K562 (cell line): ENCODE results near the gene PIK3CA. TPM values are rescaled to one million over a fixed set of nuclear protein-coding genes. Genes with fewer than 3 reads are reported as not detected.

Source experiments
- AFF1 ChIP-seq, 2 experiments: fragments of 450-650 bp; IDR thresholded peaks; 2 replicates each; pipeline ENCODE4 v1.6.1; 2018; ENCODE audit warnings: mild to moderate bottlenecking in 2 of 2, low read depth in 1 of 2; ENCODE audit not compliant: partially characterized antibody in 2 of 2
- BACH1 ChIP-seq: fragments of 200-800 bp; sonication (Bioruptor generic); IDR thresholded peaks from 2 replicates; pipeline ENCODE4 v1.6.1; 2016; ENCODE audit warnings: missing genetic modification characterization, missing compliant biosample characterization
- CBX5 ChIP-seq: IDR thresholded peaks from 2 replicates; pipeline ENCODE4 v1.6.1; 2014; ENCODE audit warnings: low read depth, borderline replicate concordance
- CREM ChIP-seq: IDR thresholded peaks from 2 replicates; pipeline ENCODE4 v1.6.1; 2014; ENCODE audit warnings: antibody characterized with exemption, low read depth
- EP400 ChIP-seq: fragments of 450-650 bp; IDR thresholded peaks from 2 replicates; pipeline ENCODE4 v1.6.1; 2017; ENCODE audit warnings: antibody characterized with exemption, mild to moderate bottlenecking, moderate library complexity
- GABPB1 ChIP-seq: sonication (generic); formaldehyde crosslinking; IDR thresholded peaks from 2 replicates; pipeline ENCODE4 v1.8.0; 2022; ENCODE audit warnings: mild to moderate bottlenecking, missing genetic modification reagents
- HDAC6 ChIP-seq: IDR thresholded peaks from 2 replicates; pipeline ENCODE4 v1.6.1; 2012; ENCODE audit warnings: low read depth, mild to moderate bottlenecking, control low read depth, inconsistent platforms, low read length, moderate library complexity
- HOXB6 ChIP-seq: fragments of 250-450 bp; sonication (Bioruptor Pico); IDR thresholded peaks from 2 replicates; pipeline ENCODE4 v1.5.1; 2022; ENCODE audit warnings: mild to moderate bottlenecking, borderline replicate concordance
- MCM2 ChIP-seq: fragments of 450-650 bp; IDR thresholded peaks from 2 replicates; pipeline ENCODE4 v1.6.1; 2017; ENCODE audit warnings: low read depth, mild to moderate bottlenecking
- MEF2D ChIP-seq: conservative IDR thresholded peaks from 2 replicates; pipeline ENCODE4 v1.6.1; 2016; ENCODE audit warnings: low read depth, missing genetic modification characterization, missing compliant biosample characterization
- NFATC3 ChIP-seq: fragments of 450-650 bp; IDR thresholded peaks from 2 replicates; pipeline ENCODE4 v1.6.1; 2017; ENCODE audit warnings: mild to moderate bottlenecking
- NR1H2 ChIP-seq: sonication (generic); formaldehyde crosslinking; IDR thresholded peaks from 2 replicates; pipeline ENCODE4 v1.4.0; 2020; ENCODE audit warnings: mild to moderate bottlenecking, missing genetic modification reagents
- NR2F6 ChIP-seq: fragments of 450-650 bp; formaldehyde crosslinking; IDR thresholded peaks from 2 replicates; pipeline ENCODE4 v1.4.0; 2020; ENCODE audit warnings: mild to moderate bottlenecking
- TAF7 ChIP-seq: fragments of 450-650 bp; IDR thresholded peaks from 2 replicates; pipeline ENCODE4 v1.6.1; 2016; ENCODE audit warnings: missing genetic modification characterization, missing compliant biosample characterization
- TCFL5 ChIP-seq: fragments of 250-450 bp; sonication (Bioruptor Pico); conservative IDR thresholded peaks from 2 replicates; pipeline ENCODE4 v1.6.1; 2021; ENCODE audit warnings: mild to moderate bottlenecking, moderate library complexity, matching md5 sums
- ZKSCAN3 ChIP-seq: fragments of 250-450 bp; sonication (Bioruptor Pico); IDR thresholded peaks from 2 replicates; pipeline ENCODE4 v1.4.0; 2020
- ZNF134 ChIP-seq: fragments of 250-450 bp; sonication (Bioruptor Pico); conservative IDR thresholded peaks from 2 replicates; pipeline ENCODE4 v1.4.0; 2020
- ZNF212 ChIP-seq: fragments of 450-650 bp; formaldehyde crosslinking; IDR thresholded peaks from 2 replicates; pipeline ENCODE4 v1.4.0; 2020; ENCODE audit warnings: mild to moderate bottlenecking
- ZNF324 ChIP-seq: fragments of 250-450 bp; sonication (Bioruptor Pico); IDR thresholded peaks from 2 replicates; pipeline ENCODE4 v1.4.0; 2020; ENCODE audit warnings: mild to moderate bottlenecking
- ZNF408 ChIP-seq: fragments of 250-450 bp; sonication (Bioruptor Pico); IDR thresholded peaks from 2 replicates; pipeline ENCODE4 v1.4.0; 2020; ENCODE audit warnings: low read depth, mild to moderate bottlenecking, moderate library complexity
- ZNF444 ChIP-seq: fragments of 250-450 bp; sonication (Bioruptor Pico); IDR thresholded peaks from 2 replicates; pipeline ENCODE4 v1.4.0; 2020; ENCODE audit warnings: mild to moderate bottlenecking, moderate library complexity
- ZNF717 ChIP-seq: fragments of 250-450 bp; sonication (Bioruptor Pico); IDR thresholded peaks from 2 replicates; pipeline ENCODE4 v1.5.0; 2021
- ZNF79 ChIP-seq: fragments of 250-450 bp; sonication (Bioruptor Pico); IDR thresholded peaks from 2 replicates; pipeline ENCODE4 v1.4.0; 2020; ENCODE audit warnings: low read depth, mild to moderate bottlenecking, moderate library complexity
- polyA plus RNA-seq, 8 experiments: library from polyadenylated mRNA; depleted of rRNA in 4 of 8; stranded (reverse) in 5 of 8; unstranded in 3 of 8; fragments of >200 nt; fragmentation: Nextera tagmentation in 2 of 8; fragmentation: Illumina TruSeq in 1 of 8; extraction: Ambion mirVana in 2 of 8; extraction: Trizol in 1 of 8; gene quantifications; 2 replicates each; pipeline versions ENCODE4 v1.2.1 to v1.2.3, GENCODE V29; 2011 to 2014; ENCODE audit warnings: inconsistent platforms in 1 of 8, missing spikeins in 1 of 8
- total RNA-seq, 7 experiments: library from RNA; depleted of rRNA in 6 of 7; stranded (reverse); fragments of >200 nt in 6 of 7; fragmentation: Illumina TruSeq in 2 of 7; extraction: Trizol in 2 of 7; gene quantifications; 2 replicates each; pipeline versions ENCODE4 v1.2.1 to v1.2.3, GENCODE V29; 2011 to 2021; ENCODE audit warnings: low replicate concordance in 1 of 7
- TF ChIP-seq, protein P1 (sequence below): IDR thresholded peaks from 3 replicates; pipeline ENCODE4 v1.6.1; 2011; ENCODE audit warnings: borderline replicate concordance, mild to moderate bottlenecking, moderate library complexity; ENCODE audit not compliant: insufficient read length; ENCODE audit errors: extremely low read depth
- TF ChIP-seq, protein P2 (sequence below): fragments of 250-450 bp; sonication (Bioruptor Pico); IDR thresholded peaks from 2 replicates; pipeline ENCODE4 v1.8.0; 2021; ENCODE audit warnings: moderate library complexity, mild to moderate bottlenecking, inconsistent platforms

PIK3CA gene
- total and polyA plus RNA-seq, 9 of the 15 experiments (the other 6 are each of a cell fraction or from before 2014, with no cell fraction given) = 3.8 to 19.4 (median 10.8) TPM

DNA sequence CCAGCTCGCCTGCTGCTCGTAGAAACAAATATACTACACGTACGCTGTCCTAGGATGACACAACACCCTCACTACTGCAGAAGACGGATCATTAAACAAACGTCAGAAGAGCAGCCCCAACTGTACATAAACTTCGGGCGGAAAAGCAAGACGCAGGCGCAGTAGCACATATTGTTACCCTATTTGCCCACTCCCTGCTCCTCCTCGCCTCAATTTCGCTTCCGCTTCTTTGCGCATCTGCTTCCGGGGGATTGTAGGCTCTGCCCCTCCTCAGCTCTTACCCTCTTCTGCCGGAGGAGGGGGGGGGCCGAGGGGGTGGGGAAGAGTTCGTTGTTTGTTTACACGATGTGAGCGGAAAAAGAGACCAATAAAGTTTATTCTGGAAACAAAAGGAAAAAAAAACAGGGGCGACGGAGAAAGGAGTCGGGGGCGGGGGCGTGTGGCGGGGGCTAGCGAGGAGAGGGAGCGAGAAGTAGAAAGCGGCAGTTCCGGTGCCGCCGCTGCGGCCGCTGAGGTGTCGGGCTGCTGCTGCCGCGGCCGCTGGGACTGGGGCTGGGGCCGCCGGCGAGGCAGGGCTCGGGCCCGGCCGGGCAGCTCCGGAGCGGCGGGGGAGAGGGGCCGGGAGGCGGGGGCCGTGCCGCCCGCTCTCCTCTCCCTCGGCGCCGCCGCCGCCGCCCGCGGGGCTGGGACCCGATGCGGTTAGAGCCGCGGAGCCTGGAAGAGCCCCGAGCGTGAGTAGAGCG, at the start of gene PIK3CA (continued):
- TF ChIP-seq, protein P1, sequence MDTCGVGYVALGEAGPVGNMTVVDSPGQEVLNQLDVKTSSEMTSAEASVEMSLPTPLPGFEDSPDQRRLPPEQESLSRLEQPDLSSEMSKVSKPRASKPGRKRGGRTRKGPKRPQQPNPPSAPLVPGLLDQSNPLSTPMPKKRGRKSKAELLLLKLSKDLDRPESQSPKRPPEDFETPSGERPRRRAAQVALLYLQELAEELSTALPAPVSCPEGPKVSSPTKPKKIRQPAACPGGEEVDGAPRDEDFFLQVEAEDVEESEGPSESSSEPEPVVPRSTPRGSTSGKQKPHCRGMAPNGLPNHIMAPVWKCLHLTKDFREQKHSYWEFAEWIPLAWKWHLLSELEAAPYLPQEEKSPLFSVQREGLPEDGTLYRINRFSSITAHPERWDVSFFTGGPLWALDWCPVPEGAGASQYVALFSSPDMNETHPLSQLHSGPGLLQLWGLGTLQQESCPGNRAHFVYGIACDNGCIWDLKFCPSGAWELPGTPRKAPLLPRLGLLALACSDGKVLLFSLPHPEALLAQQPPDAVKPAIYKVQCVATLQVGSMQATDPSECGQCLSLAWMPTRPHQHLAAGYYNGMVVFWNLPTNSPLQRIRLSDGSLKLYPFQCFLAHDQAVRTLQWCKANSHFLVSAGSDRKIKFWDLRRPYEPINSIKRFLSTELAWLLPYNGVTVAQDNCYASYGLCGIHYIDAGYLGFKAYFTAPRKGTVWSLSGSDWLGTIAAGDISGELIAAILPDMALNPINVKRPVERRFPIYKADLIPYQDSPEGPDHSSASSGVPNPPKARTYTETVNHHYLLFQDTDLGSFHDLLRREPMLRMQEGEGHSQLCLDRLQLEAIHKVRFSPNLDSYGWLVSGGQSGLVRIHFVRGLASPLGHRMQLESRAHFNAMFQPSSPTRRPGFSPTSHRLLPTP = no peak
- TF ChIP-seq ZNF134 (CRISPR knock-in tag) (no peak), GABPB1 (peak; percentile 90), ZNF408 (no peak), ZNF324 (no peak), AFF1 (IDR thresholded peaks at IDR 0.05; ENCODE audit: low read depth in 1 of 2, partially characterized antibody in 2 of 2) (no peak), ZNF444 (CRISPR knock-in tag) (no peak), HDAC6 (no peak), TCFL5 (no peak), ZKSCAN3 (CRISPR knock-in tag) (no peak), MEF2D (tag) (no peak), TAF7 (tag) (no peak), ZNF212 (CRISPR knock-in tag) (no peak), BACH1 (no peak), NR2F6 (CRISPR knock-in tag) (no peak), MCM2 (no peak), HOXB6 (CRISPR knock-in tag) (no peak), NR1H2 (no peak), NFATC3 (no peak), CBX5 (no peak), EP400 (peak; percentile 62), ZNF79 (CRISPR knock-in tag) (no peak), CREM (peak; percentile 80), ZNF717 (CRISPR knock-in tag) (no peak)
- TF ChIP-seq, protein P2, sequence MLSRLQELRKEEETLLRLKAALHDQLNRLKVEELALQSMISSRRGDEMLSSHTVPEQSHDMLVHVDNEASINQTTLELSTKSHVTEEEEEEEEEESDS = no peak
